WERI-Rb-1 (cell line): Measurements from ENCODE around the gene NAV2.
A peak's percentile ranks its signal among the peaks of the same experiment; 100 is the strongest.

ENCODE experiments used
- DNase-seq: peaks from one replicate; pipeline ENCODE4 v3.0.0-alpha.2; 2020
- H3K27ac ChIP-seq: fragments of 250-450 bp; sonication (Bioruptor Pico); 2 replicates; pipeline ENCODE4 v1.5.1; 2020; ENCODE audit warnings: mild to moderate bottlenecking, moderate library complexity
- H3K27me3 ChIP-seq: fragments of 250-450 bp; sonication (Bioruptor Pico); 2 replicates; pipeline ENCODE4 v1.5.1; 2021; ENCODE audit warnings: mild to moderate bottlenecking, low read depth, moderate library complexity; ENCODE audit not compliant: insufficient read depth, severe bottlenecking
- H3K36me3 ChIP-seq: fragments of 250-450 bp; sonication (Bioruptor Pico); 2 replicates; pipeline ENCODE4 v1.5.1; 2020; ENCODE audit warnings: mild to moderate bottlenecking, moderate library complexity
- H3K4me3 ChIP-seq: 2 replicates; pipeline ENCODE4 v1.5.1; 2011; ENCODE audit warnings: low read depth, mild to moderate bottlenecking, control low read depth, low read length
- H3K9me3 ChIP-seq: fragments of 250-450 bp; sonication (Bioruptor Pico); 2 replicates; pipeline ENCODE4 v1.5.1; 2021; ENCODE audit warnings: mild to moderate bottlenecking, moderate library complexity; ENCODE audit not compliant: severe bottlenecking
- CTCF ChIP-seq: IDR thresholded peaks from 2 replicates; pipeline ENCODE4 v1.5.1; 2011; ENCODE audit warnings: low read depth, mild to moderate bottlenecking, control low read depth, inconsistent platforms, low read length

NAV2 gene

GRCh38 chr11:20109731-20110445 is 397.3 kb downstream of the NAV2 start:
- Histone ChIP-seq H3K9me3 (no peaks in the 10 kb centered on the region), H3K27me3 (no peaks in the 10 kb centered on the region), H3K27ac (no peak overlapping the region; the same call in 1 of the 2 replicates), H3K4me3 (no peak overlapping the region), H3K36me3 (peaks cover 89% of the 10 kb centered on the region)
- no peak for DNase-seq
- no peak for TF ChIP-seq CTCF

GRCh38 chr11:20110908-20111669 is 398.5 kb downstream of the NAV2 start:
- H3K36me3 ChIP-seq = peaks cover 90% of the 10 kb centered on the region
- H3K9me3 ChIP-seq = no peaks in the 10 kb centered on the region
- no peaks in the 10 kb centered on the region for H3K27me3 ChIP-seq
- H3K4me3 ChIP-seq = no peak overlapping the region
- H3K27ac ChIP-seq = 0 out of 2 replicates have a peak overlapping the region, but pooled peaks have one; percentile 22
- TF ChIP-seq CTCF = peak; percentile 98
- peak; percentile 84 for DNase-seq

- no peaks in the 10 kb centered on the region for H3K27me3 ChIP-seq
- no peak overlapping the region for H3K4me3 ChIP-seq
- DNase-seq = no peak
- H3K27ac ChIP-seq = no peak overlapping the region
- no peak for TF ChIP-seq CTCF
- peaks cover 91% of the 10 kb centered on the region for H3K36me3 ChIP-seq
- H3K9me3 ChIP-seq = no peaks in the 10 kb centered on the region
These were observed 399.2 kb downstream of the NAV2 start for GRCh38 chr11:20111871-20112270.

GRCh38 chr11:20112291-20113148 is 399.9 kb downstream of the NAV2 start:
- DNase-seq = no peak
- Histone ChIP-seq H3K9me3 (no peaks in the 10 kb centered on the region), H3K4me3 (no peak overlapping the region), H3K36me3 (peaks cover 93% of the 10 kb centered on the region), H3K27ac (no peak overlapping the region), H3K27me3 (no peaks in the 10 kb centered on the region)
- TF ChIP-seq CTCF = no peak

GRCh38 chr11:20113149-20113438 is 400.5 kb downstream of the NAV2 start:
- DNase-seq = no peak
- Histone ChIP-seq H3K27ac (no peak overlapping the region), H3K4me3 (no peak overlapping the region), H3K36me3 (peaks cover 93% of the 10 kb centered on the region), H3K27me3 (no peaks in the 10 kb centered on the region), H3K9me3 (no peaks in the 10 kb centered on the region)
- TF ChIP-seq CTCF = no peak
